ENCODE data around the gene MRLN.
"Not testable (repeated sequence)": the region's sequence is repeated elsewhere in the genome, so short reads cannot be mapped to it uniquely, and the experiment has no call there.

MRLN gene

DNA sequence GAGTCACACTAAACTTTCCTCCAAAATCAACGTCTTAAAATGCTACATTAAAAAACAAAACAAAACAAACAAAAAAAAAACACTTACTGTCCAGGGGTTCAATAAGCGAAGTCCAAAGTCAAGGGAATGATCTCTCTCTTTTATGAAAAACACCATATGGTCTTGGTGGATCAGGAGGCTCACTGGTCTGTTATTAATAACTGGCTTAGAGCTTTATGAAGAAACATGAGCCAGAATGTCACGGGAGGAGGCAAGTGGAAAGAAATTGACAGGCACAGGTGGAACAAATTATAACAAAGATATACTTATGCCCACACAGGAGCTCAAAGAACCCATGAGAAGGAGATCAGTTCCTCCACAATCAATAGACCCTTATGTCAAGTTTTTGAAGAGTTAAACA, at the start of gene MRLN:
MRLN (minus strand) TSS at position 189 of the 400 bp plus-strand sequence.
- no peak for DNase-seq

DNA sequence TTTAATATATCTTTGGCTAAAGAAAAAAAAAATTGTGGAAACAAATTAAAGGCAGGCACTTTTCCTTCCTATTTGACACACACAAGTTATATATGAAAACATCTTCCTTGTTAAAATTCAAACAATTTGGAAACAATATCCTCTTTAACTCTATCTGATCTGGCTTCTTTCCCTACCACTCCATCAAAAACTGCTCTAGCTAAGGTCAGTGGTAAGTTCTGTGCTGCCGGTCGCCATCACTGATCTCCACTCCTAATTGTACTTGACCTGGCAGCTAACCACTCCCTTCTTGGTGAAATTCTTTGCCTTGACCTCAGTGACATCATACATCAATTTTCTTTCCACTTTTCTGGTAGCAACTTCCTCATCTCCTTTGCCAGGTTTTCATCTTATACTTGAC, 47.9 kb upstream of the MRLN start:
- no peak for DNase-seq

DNA sequence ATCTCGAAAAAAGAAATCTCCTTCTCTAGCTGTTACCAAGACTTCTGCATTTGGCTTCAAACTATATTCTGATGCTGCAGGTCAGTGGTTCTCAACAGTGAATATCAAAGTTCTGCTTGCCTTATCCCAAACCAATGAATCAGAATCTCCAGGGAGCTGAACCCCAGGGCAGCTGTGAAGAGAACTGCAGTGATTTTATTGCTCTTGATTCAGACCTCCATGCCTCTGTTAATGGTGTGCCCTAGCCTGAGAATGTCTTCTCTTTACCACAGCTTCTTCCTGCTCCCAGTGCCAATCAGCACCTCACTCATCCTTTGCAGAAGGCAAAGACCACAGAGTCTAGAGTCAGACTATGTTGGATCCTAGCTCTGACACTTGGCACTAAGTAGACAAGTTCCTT, 46.2 kb upstream of the MRLN start:
- DNase-seq: no peak

DNA sequence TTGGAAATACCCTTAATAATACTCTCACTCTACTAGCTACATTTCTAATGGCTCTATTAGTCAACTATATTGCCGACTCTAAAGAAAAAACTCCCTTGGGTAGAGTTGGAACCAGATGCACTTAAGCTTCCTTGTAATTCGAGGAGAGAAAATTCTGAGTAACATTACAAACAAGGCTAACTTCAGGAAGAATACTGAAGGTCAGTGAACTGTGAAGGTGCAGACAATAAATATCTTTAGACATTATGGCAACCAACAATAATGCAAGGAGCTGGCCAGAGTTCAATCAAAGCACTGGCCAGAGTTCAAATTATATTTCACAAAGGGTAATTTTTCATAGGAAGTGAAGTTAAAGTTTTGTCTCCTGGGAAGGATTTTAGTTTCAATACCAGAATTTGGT, 40.7 kb upstream of the MRLN start:
- DNase-seq: peak; percentile 13

DNA sequence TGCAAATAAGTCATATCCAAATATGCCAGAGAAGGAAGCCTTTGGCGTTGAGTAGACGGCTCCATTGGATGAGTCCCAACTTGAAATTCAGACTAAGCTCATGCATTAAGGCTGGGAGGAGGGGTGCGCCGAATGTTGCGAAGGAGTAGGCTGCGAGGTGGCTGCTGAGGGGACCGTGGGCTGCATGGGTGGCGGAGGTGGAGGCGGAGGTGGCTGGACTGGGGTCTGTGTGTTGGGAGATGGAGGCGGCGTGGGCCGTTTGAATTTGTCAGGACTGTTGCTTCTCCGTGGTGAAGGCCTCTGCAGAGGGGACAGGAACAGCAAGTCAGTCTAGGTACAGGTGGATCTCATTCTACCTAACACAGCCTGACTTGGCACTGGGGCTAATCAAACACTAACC, 39.6 kb upstream of the MRLN start:
- no peak for DNase-seq

DNA sequence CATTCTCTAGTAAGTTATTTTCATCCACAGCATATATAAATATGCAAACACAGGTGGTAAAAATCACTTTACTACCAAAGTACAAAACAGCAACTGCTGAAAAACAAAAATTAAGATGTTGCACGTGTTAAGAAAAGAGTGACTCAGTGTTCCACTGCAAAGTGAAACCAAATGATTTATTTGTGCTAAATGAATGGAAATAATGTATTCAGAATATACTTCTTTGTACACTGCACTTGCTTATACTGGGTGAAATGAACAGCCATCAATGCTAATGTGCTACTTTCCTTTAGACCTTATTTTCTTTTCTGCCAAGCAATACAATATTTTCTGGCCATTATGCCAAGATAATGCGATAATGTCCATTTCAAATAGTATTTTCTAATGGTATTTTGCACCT, 38.3 kb upstream of the MRLN start:
- DNase-seq: no peak

DNA sequence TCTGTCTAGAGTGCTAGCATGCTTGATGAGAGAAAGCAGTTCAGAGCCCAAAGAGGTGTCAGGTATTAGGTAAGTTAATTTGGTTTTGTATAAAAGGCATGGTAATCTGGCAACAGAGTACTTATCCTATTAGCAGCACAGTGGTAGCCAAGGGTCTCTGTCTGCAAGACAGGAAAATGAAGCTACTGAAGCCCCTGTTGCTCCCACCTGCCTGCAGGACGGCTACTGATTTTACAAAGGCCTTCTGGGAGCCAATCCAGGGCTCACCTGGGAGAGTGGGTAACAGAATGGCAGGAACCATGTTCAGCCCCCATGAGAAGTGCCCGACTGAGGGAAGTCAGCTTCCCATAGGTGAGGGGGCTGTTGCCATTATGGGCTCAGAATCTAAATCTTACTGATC, 36.8 kb upstream of the MRLN start:
- DNase-seq: not testable (repeated sequence)

DNA sequence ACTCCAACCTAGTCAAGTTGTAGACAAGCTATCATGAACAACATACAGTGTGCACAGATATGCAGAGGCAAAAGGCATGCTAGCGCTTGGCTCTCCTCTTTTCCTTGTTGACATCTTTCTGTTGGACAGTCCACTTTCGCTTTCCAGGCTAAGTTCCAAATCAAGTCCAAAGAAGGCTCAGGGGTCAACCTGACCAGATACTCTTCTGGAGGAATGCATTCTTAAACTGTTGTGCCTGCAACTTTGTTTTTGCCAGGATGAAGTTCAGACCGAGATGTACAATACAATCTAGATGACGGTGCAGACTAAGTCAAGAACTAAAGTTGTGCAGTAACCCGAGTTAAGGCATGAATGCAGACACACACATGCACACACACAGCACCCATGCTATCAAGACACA, 35.7 kb upstream of the MRLN start:
- not testable (repeated sequence) for DNase-seq

DNA sequence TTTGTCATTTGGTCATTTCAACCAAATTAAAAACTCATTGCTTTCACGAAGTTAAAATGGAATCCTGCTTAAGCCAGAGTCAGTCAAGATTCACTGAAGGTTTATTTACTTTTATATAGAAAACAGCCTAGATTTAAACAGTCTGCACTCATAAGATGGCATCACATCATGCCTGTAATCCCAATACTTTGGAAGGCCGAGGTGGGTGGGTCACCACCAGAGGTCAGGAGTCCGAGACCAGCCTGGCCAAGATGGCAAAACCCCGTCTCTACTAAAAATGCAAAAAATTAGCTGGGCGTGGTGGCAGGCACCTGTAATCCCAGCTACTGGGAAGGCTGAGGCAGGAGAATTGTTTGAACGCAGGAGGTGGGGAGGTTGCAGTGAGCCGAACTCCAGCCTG, 33.8 kb upstream of the MRLN start:
- DNase-seq: not testable (repeated sequence)

DNA sequence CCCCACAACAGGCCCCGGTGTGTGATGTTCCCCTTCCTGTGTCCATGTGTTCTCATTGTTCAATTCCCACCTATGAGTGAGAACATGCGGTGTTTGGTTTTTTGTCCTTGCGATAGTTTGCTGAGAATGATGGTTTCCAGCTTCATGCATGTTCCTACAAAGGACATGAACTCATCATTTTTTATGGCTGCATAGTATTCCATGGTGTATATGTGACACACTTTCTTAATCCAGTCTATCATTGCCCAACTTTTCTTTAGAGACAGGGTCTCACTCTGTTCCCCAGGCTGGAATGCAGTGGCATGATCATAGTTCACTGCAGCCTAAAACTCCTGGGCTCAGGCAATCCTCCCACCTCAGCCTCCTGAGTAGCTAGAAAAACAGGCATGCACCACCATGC, 32.2 kb upstream of the MRLN start:
- not testable (repeated sequence) for DNase-seq

DNA sequence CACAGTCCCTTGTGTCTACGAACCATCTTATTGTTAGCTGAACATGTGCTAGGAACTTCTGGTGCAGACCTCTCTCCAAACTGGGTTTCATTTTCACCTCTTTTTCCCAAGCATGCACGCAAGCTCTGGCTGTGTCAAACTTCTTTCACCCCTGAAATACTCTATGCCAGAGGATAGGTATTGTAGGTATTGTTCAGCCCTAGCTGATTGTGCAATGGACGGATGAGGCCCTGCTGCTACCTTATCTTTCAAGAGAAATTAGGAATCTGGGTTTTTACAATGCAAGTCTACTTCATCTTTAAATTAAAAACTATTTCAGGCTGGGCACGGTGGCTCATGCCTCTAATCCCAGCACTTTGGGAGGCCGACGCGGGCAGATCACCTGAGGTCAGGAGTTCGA, 28.3 kb upstream of the MRLN start:
- DNase-seq: no peak

DNA sequence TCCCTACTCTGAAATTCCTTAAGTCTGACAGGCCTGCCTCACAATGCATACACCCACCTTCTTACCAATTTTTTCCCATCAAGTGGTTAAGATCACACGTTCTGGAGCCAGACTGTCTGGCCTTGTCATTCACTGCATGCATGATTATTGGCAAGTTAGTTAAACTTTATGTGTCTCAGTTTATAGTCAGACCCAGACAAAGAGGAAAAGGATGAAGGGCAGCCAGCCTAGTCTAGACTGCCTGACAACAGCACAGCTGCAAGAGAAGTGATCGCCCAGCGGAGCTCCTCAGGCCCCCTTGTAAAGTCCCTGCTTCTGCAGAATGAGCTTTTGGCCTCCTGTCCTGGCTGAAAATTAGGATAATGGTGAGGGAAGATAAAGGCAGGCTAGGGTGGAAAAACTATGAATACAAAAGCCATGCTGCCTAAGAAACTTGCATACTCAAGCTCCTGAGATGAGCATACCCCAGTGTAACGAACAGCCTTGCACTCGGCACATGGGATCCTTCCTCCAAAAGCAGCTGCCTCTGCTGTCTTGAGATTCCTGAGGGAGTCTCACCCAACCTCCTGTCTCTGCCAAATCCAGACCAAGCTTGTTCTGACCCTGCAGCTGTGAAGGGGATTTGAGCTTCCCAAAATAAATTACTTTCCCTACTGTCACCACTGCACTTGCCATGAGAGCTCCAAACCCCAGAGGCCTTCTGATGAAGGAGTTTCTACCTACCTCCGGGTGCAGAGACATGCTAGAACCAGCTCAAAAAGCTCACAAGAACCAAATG, 26.7 kb upstream of the MRLN start:
- no peak for DNase-seq

DNA sequence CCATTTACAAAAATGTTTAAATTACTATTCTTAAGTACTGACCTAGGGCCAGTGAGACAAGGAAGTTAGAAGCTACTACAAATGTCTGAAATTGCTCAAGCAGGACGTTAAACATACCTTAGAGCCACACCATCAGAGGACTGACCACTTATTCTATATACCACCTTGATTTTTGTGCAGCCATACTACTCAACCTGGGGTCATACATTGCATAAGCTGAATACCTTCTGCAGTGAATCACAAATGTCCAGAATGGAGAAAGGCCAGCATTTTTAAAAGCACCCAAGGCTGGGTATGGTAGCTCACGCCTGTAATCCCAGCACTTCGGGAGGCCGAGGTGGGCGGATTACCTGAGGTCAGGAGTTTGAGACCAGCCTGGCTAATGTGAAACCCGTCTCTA, 21.2 kb upstream of the MRLN start:
- DNase-seq: no peak

DNA sequence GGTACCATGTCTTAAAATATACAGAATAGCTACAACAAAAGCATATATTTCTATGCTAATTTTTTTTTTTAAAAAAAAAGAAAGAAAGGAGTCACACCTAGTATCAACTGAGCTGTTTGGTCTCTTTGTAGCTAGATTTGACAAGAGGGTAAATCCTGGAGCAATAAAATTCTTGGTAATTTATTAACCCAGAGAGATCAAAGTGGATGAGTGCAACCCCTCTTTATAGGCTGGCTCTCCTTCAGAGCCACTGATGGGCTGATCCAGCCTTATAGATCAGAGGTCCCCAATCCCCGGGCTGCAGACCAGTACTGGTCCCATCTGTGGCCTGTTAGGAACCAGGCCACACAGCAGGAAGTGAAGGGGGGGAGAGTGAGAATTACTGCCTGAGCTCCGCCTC, 19.8 kb upstream of the MRLN start:
- DNase-seq: peak; percentile 28

DNA sequence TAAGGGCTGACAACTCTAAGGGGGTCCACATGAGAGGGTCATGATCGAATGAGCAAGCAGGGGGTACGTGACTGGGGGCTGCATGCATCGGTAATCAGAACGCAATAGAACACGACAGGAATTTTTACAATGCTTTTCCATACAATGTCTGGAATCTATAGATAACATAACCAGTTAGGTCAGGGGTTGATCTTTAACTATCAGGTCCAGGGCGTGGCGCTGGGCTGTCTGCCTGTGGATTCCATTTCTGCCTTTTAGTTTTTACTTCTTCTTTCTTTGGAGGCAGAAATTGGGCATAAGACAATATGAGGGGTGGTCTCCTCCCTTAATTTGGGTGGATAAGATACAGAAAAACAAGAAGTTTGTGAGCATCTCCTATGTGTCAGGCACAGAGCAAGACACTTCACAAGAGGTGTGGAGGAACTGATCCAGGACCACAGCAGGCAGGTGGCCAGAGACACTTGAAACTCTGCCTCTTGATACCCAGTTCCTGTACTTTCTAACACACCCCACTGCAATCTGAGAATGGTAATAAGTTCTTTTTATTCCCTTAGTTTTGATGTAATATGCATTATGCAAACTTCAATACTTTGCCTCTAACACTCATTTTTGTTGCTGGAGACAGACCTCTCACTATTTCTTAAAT, 18.0 kb upstream of the MRLN start:
- DNase-seq: no peak

DNA sequence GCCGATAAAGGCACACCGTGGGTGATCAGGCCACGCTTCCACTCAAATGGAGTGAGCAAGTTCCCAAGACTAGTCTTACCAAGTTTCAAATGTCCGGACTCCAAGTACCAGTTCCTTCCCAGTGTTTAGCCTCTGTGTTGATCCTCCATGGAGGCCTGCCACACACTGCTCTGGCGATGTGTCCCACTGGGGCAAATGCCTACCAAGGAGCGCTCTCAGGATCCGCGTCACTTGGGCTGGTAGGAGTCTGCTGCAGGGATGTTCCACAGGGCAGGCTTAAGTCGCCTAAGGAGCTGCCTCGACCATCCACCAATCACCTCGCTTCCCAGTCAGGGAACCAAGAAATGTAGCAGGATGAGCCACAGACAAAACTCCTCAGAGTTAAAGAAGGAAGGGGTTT, 17.4 kb upstream of the MRLN start:
- DNase-seq: no peak

DNA sequence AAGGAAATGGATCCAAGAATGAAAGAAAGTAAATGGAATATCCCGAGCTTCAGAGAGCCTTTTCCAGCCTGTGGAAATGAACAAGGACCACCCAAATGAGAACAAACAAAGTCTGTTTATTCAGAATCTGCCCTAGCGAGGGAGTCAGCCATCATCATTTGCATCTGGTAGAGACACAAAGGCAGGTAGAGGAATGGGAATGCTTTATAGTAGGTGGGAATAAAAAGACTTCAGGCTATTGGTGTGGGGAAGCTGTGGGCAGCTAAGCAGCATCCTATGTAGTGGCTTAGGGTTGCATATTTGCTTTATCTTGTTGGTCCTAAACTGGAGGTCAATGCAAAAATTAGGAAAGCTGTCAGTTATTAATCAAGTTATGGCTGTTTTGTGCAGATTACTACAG, 9.2 kb upstream of the MRLN start:
- no peak for DNase-seq

DNA sequence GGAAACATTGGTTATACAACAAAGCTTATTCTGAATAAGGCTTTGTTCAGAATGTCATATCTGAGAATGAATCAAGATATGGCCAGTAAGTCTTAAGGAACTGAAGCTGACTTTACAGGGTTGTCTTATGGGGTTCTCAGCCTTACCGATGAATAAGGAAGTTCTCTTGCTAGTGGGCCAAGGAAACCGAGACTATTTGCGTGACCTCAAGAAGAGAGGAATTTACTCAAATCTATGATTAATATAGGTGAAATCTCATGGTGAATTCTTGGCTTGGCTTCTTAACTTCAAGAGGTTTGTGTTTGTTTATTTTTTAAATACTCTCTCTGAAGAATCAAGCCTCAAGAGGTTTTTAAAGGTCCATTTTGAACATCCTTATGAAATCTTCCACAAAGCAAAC, 4.7 kb upstream of the MRLN start:
- DNase-seq: no peak

DNA sequence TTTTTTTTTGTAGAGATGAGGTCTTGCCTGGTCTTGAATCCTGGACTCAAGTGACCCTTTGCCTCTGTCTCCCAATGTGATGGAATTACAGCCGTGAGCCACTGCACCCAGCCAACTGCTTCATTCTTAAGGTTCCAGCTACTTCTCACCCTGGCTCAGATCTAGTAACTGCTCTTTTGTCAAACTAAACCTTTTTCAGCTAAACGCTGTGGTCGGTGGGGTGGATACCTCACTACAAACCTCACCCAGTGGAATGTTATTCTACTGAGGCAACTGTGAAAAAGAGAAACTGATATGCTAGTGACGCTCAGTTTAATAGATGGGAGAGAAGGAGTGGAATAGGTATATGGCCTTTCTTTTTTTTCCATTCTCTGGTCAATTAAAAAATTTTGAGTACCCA, 1.7 kb upstream of the MRLN start:
- DNase-seq: no peak

DNA sequence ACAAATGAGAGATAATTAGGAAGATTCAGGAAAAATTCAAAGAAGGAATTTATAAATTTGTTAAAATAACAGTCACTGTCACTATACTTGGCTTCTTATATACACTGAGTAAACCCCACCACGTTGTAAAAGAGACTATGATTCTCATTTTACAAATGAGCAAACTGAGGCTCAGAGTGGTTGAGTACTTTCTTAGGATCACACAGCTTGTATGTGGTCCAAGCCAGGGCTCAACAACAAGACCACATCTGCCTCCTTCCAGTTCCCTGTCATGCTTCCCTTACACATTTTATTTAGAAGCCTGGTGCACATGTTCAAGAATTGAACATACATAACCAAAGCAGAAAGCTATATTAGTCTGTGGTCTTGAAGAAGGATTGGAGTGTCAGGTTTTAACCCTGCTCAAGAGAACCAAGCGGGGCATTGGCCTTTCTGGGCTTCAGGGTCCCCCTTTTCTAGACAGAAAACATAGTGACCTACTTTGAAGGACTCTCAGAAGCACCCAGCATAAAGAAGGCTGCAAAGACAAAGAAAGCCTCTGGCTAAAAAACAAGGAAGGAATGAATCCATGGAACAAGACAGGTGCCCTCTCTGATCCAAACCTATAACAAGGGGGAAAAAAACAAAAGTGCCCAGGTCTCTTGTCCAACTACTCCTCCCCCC, 846 bp downstream of the MRLN start:
- no peak for DNase-seq

DNA sequence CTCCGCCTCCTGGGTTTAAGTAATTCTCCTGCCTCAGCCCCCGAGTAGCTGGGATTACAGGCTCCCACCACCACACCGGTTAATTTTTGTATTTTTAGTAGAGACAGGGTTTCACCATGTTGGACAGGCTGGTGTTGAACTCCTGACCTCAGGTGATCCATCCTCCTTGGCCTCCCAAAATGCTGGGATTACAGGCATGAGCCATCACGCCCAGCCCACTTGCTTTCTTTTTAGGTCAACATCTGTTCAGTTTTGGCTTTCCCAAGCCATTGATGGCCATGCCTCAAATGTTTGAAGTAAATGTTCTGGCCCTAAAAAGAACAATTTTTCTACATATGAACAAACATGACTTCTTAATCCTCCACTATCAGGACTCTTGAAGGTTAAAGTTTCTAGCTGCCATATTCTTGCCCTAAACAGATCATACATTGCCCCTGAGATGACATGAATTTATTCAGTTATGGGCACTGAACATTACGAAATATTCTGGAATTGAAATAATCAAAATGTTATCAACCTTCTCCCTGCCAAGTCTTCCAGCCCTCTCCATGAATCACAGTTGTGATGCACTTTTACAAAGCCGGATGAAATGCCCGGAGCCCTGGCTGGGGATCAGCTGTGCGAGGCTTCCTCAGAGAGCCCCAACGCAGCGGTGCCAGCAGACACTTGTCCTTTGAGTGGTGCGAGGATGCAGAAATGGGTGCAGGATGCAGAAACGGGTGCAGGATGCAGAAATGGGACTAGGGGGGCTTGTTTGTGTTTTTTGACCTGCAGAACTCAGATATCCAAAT, 2.9 kb downstream of the MRLN start:
- DNase-seq: no peak

DNA sequence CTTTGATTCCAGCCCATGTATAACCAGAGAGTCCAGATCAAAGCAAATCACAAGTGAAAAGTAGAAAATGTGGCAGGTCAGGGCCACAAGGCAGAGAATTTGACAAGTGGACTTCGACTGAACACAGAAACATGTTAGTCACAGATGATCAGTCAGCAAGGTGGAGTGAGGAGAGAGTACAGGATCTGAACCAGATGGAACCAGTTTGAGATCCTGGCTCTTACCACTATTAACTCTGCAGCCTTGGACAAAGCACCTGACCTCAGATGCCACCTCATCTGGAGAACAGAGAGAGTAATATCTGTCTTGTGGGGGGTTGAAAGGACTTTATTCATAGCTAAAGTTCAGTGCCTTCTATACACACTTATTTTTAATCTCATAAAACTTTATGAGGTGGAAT, 4.4 kb downstream of the MRLN start:
- DNase-seq: peak; percentile 34

DNA sequence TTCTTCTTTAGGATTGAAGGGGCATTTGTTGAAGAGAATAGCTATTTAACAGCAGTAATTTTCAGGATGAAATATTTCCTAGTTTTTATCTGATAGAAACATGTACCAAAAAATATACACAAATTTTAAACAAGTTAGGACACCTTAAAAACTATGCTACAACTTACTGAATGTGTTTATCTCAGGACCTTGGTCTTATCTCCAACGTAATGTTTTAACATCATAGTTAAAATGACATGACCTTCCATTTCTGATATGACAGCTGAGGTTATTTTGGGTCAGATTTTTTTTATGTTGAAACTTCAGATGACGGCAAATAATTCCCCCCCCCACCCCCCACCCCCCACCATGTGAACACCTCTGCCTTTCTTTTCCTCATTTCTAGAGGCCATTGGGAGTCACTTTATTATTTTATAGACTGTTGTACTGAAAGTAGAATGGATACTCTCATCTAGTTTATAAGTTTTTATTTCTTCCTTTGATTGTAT, 8.0 kb downstream of the MRLN start:
- no peak for DNase-seq
